IPS-18c (cell line): ENCODE results near the gene TGFBR3.

Source experiments
- H3K4me3 ChIP-seq: 2 replicates; pipeline ENCODE4 v1.7.0; 2013; ENCODE audit warnings: low read depth, mild to moderate bottlenecking, low read length, moderate library complexity; ENCODE audit not compliant: insufficient read depth
- H3K9me3 ChIP-seq: one replicate; pipeline ENCODE4 v1.6.1; 2013; ENCODE audit warnings: mild to moderate bottlenecking, low read length, moderate library complexity; ENCODE audit not compliant: control insufficient read depth, insufficient read depth

The TGFBR3 gene

DNA sequence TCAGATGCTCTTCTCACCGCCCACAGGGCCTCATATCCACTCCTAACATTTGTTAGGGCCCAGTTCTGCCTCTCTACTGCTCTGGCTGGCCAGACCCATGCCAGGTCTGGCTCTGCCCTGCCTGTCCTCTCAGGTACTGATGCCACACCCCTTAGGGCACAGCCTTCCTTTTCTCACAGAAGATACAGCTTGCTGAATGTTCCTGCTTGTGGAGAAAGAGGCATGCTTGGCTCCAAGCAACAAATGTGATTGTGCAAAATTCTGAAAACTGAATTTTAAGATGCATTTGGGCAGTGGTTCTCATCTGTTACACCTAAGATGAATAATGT lies 178.1 kb downstream of the TGFBR3 start:
- Histone ChIP-seq H3K9me3 (no peaks in the 10 kb centered on the region), H3K4me3 (no peak overlapping the region)

DNA sequence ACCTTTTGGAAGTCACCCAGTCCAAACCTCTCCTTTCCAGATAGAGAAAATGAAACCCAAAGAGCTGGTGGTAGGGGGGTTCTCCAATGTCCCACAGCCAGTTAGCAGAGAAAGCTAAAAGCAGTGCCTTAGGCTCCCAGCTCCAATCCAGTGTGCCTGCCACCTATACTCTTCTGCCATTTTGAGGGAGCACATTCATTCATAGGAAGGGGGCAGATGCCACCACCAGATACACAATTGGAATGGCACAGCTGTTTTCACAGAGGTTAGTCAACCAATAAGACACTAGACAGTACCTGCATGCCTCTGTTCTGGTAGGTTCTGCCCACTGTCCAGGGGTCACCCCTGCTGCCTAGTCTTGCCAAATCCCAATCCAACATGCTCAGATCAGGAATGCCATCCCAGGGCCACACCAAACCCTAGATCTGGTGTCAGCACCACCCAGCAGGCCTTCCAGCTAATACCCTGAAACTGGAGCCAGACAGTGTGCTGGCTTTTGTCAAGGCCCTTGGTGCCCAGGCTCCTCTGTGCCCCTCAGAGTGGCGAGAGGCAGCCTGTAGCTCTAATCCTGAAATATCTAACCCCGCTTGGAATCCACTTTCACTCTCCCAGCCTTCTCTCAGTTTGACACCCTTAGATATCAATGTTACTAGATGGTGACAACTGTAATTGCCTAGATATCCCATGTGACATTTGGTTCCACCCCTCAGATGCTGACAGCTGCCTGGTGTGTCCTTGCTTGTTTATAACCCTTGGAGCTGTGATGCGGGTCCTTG lies 178.6 kb downstream of the TGFBR3 start:
- Histone ChIP-seq H3K4me3 (no peak overlapping the region), H3K9me3 (no peaks in the 10 kb centered on the region)

DNA sequence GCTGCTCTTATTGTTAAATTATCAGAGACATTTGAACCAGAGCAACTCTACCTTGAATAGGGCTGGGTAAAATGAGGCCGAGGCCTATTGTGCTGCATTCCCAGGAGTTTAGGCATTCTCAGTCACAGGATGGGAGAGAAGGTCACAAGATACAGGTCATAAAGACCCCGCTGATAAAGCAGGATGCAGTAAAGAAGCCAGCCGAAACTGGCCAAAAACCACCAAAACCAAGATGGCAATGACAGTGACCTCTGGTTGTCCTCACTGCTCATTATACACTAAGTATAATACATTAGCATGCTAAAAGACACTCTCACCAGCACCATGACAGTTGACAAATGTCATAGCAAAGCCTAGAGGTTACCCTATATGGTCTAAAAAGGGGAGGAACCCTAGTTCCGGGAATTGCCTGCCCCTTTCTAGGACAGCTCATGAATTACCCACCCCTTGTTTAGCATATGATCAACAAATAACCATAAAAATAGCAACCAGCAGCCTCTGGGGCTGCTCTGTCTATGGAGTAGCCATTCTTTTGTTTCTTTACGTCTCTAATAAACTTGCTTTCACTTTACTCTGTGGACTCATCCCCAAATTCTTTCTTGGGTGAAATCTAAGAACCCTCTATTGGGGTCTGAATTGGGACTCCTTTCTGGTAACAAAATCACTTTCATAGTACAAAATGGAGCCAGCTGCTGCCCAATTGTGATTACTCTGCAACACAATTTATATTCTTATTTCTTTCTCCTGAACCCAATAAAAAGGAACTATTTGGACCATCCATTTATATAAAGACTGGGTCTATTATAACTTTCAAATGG lies 179.6 kb downstream of the TGFBR3 start:
- Histone ChIP-seq H3K4me3 (no peak overlapping the region), H3K9me3 (no peaks in the 10 kb centered on the region)

DNA sequence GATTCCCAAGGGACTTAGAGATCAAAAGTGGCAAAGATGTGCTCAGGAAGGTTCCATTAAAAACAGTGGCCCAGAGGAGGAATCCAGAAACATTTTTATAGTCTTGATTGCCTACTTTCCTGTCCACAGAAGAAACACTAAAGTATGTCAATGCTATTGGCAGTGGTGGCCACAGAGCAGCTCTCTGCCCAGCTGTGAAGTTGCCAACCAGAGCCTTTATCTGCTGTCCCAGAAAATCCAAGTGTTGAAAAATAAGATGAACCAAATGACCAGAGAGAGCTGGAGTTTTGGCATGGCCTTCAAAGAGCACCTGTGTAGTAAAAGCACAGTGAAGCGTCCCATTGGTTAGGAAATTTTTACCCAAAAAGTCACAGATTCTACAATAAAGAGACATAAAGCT lies 181.2 kb downstream of the TGFBR3 start:
- H3K4me3 ChIP-seq = no peak overlapping the region
- H3K9me3 ChIP-seq = no peaks in the 10 kb centered on the region

DNA sequence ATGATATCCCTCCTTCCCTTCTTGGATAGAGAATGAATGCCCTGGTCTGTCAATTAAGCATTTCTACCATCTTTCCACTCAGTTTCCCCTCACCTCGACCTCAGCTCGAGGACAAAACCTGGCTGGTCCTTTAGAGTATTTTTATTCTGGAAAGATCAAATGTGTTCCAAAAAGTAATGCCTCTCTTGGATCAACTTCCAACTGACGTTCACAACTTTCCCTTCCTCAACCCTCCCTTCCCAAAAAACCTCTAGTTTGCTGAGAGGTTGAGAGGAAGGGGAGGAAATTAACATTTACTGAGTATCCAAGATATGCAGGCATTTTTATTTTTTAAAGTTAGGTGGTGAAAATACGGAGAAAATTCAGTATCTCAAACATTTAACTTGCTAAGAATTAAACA lies 182.9 kb downstream of the TGFBR3 start:
- Histone ChIP-seq H3K9me3 (no peaks in the 10 kb centered on the region), H3K4me3 (no peak overlapping the region)

DNA sequence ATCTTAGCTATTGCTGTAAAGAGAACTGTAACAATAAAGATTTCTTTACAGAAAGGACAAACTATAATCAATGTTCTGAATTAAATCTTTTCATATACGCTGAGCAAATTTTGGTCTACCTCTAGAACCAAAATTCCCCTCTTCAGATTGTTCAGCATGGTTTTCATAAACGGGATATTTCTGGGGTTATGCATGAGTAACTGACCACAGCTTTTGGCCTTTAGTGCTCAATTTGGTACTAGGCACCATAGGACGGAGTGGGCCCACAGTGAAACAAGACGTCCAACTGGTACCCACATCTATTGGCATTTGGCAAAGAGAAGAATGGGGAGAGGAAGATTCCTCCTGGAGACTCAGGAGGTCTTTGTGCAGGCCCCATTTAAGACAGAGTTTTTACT lies 184.5 kb downstream of the TGFBR3 start:
- H3K9me3 ChIP-seq = no peaks in the 10 kb centered on the region
- H3K4me3 ChIP-seq = no peak overlapping the region

DNA sequence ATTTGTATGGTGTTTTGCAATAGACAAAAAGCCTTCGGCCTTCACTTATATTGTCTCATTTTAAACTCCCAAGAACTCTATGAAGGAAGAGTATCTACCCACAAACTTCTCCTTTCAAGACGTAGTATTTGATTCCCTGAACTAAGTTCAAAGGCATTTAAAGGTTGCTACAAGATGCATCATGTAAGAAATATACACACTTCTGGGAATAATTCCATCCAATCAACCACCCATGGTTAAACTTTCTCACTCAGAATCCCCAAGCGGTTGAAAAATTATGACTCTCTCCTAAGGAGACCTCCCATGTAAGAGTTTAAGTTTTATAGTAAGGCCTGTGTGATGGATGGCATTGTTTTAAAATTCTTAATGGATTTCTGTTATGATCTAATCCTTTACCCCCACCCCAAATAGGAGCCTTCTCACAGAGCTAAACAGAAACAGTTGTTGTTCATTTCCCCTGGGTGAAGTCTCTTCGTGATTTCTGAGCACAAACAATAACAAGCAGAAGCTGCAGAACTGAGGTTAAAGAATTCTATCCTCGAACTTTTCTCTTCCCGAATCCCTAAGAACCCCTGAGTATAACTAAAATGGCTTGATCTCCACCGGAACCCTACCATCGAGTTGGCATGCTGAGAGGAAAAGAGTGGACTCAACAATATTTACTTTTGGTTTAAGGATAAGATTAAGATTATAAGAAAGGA lies 185.0 kb downstream of the TGFBR3 start:
- no peak overlapping the region for H3K4me3 ChIP-seq
- no peaks in the 10 kb centered on the region for H3K9me3 ChIP-seq

DNA sequence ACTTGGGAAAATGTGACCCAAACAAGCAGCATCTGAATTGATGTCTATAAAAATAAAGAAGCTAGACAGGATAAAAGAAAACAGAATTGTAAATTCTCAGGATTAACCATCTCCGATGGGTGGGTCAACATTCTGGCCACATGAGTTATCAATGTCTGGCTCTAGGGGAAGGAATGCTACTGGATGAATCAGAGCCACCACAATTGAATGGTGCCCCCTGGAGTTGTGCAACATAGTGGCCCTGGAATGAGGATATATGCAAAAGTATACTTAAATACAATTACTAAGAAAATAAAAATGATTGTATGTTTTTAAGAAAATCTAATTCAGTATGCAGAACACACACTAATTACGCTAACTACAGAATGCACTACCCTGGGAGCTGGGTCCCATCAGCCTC lies 185.6 kb downstream of the TGFBR3 start:
- Histone ChIP-seq H3K4me3 (no peak overlapping the region), H3K9me3 (no peaks in the 10 kb centered on the region)

DNA sequence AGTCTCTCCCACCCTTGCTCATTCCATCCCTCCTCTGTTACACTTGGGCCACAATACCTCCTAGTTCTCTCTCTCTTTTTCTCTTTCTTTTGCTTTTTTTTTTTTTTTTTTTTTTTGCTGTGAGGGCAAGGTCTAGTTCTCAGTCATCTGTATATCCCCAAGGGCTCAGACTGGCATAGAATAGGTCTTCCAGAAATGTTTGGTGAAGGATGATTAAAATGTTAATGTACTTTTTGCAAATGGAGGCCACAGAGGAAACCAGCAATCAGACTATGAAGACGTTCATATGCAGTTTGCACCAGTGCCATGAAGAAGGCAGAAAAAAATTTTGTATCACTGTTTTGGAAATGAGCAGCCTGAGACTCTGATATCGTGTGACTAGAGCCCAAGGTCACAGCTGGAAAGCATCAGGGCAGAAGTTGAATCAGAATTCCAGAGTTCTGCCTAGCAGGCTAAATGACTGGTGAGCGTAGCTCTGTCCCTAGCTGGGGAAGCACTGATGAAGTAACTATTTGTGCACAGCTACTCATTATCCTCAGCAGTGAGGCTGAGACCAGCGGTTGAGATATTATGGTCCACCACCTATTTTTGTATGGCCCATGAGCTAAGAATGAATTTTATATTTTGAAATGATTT lies 186.5 kb downstream of the TGFBR3 start:
- H3K9me3 ChIP-seq = no peaks in the 10 kb centered on the region
- H3K4me3 ChIP-seq = no peak overlapping the region

DNA sequence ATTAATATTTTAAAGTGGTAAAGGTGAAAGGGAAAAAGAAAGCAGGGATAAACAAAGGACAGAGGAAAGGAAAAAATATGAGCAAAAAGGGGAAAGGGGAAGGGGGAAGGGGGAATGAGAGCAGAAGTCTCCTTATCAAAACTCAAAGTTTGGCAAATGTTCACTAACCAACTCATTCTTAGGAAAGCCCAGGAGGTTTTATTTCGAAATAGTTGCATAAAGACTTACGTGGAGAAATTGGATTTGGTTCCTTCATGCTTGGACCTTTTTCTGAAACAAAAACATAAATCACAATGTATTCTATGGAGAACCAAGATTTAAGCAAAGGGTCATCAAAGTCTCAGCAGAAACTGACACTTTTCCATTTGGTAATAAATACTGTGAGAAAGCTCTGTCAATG lies 188.1 kb downstream of the TGFBR3 start:
- Histone ChIP-seq H3K4me3 (no peak overlapping the region), H3K9me3 (no peaks in the 10 kb centered on the region)

DNA sequence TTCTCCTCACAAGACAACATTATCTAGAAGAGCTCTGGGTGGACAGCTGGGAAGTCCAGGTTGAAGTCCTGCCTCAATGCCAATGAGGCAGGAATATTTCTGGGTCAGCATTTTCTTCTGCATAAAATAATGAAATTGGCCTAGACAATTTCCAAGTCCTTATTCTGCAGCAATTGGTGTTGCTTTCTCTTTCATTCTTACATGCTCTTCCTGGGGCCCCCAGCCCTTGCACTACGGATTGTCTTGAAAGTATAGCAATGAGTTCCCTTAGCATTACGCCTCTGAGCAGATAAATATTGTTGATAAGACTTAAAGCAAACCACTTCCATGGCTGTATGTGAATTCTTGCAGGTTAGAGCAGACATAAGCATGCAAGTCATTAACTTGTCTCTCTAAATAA lies 188.5 kb downstream of the TGFBR3 start:
- H3K9me3 ChIP-seq = no peaks in the 10 kb centered on the region
- H3K4me3 ChIP-seq = no peak overlapping the region

DNA sequence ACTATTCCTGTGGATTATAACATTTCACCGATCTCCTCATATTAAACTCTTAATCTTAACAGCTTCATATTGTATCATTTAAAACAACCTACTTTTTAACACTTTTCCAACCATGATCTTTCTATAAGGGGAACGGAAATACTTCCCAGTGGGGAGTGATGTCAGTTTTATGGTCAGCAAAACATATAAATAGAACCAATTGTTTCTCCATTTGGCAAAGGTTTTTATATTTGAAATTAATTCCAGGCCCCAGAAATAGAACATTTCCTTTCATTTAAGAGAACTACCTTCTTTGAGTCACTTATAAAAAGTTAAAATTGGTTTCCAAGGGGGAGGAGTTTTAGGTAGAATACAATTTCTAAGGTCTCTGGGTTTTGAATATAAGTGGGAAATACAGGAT lies 189.6 kb downstream of the TGFBR3 start:
- Histone ChIP-seq H3K4me3 (no peak overlapping the region), H3K9me3 (no peaks in the 10 kb centered on the region)

DNA sequence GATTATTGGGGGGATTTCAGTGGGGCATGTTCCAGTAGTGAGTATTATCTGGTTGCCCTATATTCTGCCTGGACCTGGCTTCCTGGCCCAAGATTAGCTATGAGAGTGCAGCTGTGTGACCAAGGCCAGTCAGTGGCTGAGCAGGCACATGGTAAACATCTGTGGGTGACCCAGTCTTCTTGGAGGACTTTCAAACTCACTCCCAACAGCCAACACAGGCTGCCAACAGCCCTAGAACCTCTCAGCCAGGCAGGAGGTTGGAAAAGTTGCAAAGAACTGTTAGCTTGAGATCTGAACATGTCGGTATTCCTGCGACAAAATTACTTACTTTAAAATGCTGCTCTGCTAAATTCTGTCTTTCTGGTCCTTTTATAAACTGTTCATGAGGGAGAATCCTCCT lies 192.4 kb downstream of the TGFBR3 start:
- Histone ChIP-seq H3K9me3 (no peaks in the 10 kb centered on the region), H3K4me3 (no peak overlapping the region)

DNA sequence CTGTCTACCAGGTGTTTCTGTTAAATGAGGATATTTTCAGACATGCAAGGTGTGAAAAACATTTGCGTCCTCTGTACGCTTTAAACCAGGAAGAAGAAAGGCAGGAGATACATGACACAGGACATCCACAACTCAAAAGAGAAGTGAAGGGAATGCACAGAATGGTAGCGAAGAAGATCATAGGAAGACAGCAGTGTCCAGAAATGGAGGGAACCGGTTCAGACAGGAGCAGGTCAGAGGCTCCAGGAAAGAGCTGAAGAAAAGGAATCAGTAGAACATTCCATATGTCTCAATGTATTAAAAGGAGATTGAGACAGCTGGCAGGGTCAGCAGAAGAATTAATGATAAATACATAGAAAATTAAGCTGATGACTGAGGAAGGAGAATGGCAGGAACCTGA lies 194.4 kb downstream of the TGFBR3 start:
- no peak overlapping the region for H3K4me3 ChIP-seq
- H3K9me3 ChIP-seq = no peaks in the 10 kb centered on the region

DNA sequence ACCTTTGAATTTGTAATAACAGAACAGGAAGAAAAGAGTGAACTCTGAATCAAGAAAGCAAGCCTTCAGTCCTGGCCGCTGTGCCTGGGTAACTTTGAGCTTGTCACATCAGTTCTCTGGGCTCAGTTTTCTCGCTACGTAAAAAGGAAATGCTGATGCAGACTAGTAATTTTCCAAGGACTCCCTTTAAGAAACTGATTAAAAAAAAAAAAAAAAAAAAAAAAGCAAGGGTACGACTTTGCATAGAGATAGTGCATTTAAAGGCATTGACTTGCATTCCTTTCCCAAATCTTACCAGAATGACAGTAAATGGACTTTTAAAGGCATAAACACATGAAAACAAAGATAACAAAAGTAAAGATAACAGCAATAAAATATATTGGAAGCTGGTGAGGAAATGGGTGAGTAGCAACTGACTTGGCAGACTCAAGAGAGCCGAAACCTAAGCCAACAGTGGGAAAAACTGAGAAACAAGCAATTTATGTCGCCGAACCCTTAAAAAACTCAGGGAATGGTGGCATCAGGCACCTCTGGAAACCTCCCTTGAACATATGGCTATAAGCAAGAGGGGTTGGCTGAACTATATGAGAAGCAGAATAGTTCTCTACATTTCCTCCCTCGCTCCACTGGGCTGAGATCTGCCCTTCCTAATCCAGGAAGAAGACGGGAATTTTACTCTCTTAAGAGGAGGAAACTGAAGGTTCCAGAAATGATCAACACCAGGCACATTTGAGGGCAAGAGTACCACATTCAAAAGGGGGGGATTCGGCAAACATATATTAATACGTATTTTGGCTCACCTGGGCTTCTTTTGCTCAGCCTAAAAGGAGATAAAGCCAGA lies 196.1 kb downstream of the TGFBR3 start:
- no peaks in the 10 kb centered on the region for H3K9me3 ChIP-seq
- no peak overlapping the region for H3K4me3 ChIP-seq

DNA sequence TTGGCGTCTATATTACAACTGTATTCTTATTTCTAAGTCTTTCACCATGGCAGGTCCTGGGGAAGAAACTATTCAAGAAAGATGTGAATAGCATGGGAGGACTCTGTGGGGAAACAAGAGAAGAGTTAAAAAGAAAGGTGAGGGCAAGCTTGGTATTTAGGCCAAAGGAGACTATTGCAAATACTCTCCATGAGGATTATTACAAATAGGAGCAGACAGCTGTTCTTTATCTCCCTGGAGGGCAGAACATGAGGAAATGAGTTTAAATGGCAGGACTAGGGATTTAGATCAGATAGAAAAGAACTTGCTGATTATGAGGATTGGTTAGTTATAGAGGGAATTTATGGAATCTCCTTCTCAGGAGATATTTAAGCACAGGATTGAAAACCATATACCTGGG lies 198.5 kb downstream of the TGFBR3 start:
- Histone ChIP-seq H3K4me3 (no peak overlapping the region), H3K9me3 (no peaks in the 10 kb centered on the region)

DNA sequence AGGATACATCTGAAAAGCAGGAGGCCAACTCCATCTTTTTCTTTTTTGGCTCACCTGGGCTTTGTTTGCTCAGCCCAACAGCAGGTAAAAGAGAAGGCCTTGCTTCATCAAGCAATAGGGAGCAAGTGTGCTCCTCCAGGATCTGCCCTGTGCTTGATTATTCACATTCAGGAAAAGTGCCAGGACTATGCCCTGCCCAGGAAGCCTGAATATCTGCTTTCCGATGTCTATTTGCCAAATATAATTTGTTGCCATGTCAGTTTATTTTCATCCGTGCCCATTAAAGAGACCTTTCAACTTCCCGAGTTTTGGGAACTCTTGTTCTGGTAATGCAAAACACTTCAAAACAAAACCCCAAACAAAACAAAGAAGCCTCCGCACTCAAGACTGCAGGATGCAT lies 200.0 kb downstream of the TGFBR3 start:
- Histone ChIP-seq H3K4me3 (no peak overlapping the region), H3K9me3 (no peaks in the 10 kb centered on the region)
